Esophagus squamous epithelium (tissue), 4 donors: Measurements from ENCODE around the gene PLD4.
"Not testable (repeated sequence)": the region's sequence is repeated elsewhere in the genome, so short reads cannot be mapped to it uniquely, and the experiment has no call there.

Experiments
- CTCF ChIP-seq, 6 experiments: fragments of 450-650 bp in 4 of 6; fragments of 200-600 bp in 2 of 6; sonication (generic) in 2 of 6; IDR thresholded peaks; one replicate each; pipeline ENCODE4 v1.5.1; 2016 to 2019; ENCODE audit warnings: antibody characterized with exemption in 6 of 6, mild to moderate bottlenecking in 4 of 6, moderate library complexity in 4 of 6
- POLR2A ChIP-seq, 4 donors: fragments of 450-650 bp; IDR thresholded peaks; one replicate each; pipeline ENCODE4 v1.6.1; 2017; ENCODE audit warnings: antibody characterized with exemption in 4 of 4, mild to moderate bottlenecking in 4 of 4, moderate library complexity in 3 of 4

- not testable (repeated sequence) for TF ChIP-seq CTCF, POLR2A (IDR thresholded peaks at IDR 0.05)
Measured at GRCh38 chr14:104944016-104944308, 19.3 kb downstream of the PLD4 start.
